Measurements from ENCODE around the gene ZNF236. TPM values are rescaled to one million over a fixed set of nuclear protein-coding genes. Genes with fewer than 3 reads are reported as not detected.

Gene ZNF236
- total and polyA plus RNA-seq, 2 donors (not counting 3 experiments of a cell fraction or from before 2014, with no cell fraction given), result 4.5 to 14.7 TPM

GRCh38 chr18:76973520-76974266 lies 151.3 kb downstream of the ZNF236 start:
- H3K4me3 ChIP-seq (replicated peaks in 1 of 3; ENCODE audit: insufficient read depth in 1 of 3, low read depth in 1 of 3, low read length in 3 of 3), result no peak overlapping the region
- H4K20me1 ChIP-seq (replicated peaks; ENCODE audit: control insufficient read depth, extremely low read depth, insufficient read depth, low read length), result no peaks in the 10 kb centered on the region
- H3K79me2 ChIP-seq (ENCODE audit: control insufficient read depth, insufficient read depth, low read length), result no peaks in the 10 kb centered on the region
- no peak for FAIRE-seq
- H3K4me2 ChIP-seq (ENCODE audit: insufficient read depth, low read length), result no peak overlapping the region
- TF ChIP-seq, protein P1, sequence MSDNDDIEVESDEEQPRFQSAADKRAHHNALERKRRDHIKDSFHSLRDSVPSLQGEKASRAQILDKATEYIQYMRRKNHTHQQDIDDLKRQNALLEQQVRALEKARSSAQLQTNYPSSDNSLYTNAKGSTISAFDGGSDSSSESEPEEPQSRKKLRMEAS (IDR thresholded peaks at IDR 0.05; ENCODE audit: insufficient read depth, insufficient read length), result no peak
- TF ChIP-seq FOS (IDR thresholded peaks at IDR 0.05; ENCODE audit: borderline replicate concordance, insufficient read depth, low read length), result no peak
- no peak for TF ChIP-seq MYC (IDR thresholded peaks at IDR 0.05; ENCODE audit: low read depth, low read length)
- no peak for TF ChIP-seq GATA2 (IDR thresholded peaks at IDR 0.05; ENCODE audit: insufficient read depth, insufficient read length, low read depth, low read length)
- TF ChIP-seq CTCF (IDR thresholded peaks at IDR 0.05; ENCODE audit: extremely low read depth in 1 of 2, insufficient read depth in 1 of 2, low read depth in 1 of 2, low read length in 2 of 2), result no peak
- TF ChIP-seq POLR2A (IDR thresholded peaks at IDR 0.05; ENCODE audit: low read depth, low read length), result no peak
- TF ChIP-seq JUN (IDR thresholded peaks at IDR 0.05; ENCODE audit: borderline replicate concordance, insufficient read depth, insufficient read length, low read depth), result no peak
- no peak for TF ChIP-seq POLR2AphosphoS5 (IDR thresholded peaks at IDR 0.05; ENCODE audit: insufficient read depth, low read depth, low read length)
- no peak for TF ChIP-seq EZH2 (IDR thresholded peaks at IDR 0.05; ENCODE audit: borderline replicate concordance, low read depth, low read length, severe bottlenecking)
- H3K27ac ChIP-seq (ENCODE audit: insufficient read depth, low read depth, low read length), result no peak overlapping the region
- H3K27me3 ChIP-seq (ENCODE audit: control insufficient read depth in 2 of 2, insufficient read depth in 2 of 2, low read length in 2 of 2), result no peaks in the 10 kb centered on the region
- dilution Hi-C loops (cut with MboI; ENCODE audit: extremely low pct_ligation_motif_present, low sequenced_read_pairs) (no loop called here), intact Hi-C loops (cut with micrococcal nuclease) (no loop called here)
- DNase-seq (ENCODE audit: low read depth, low spot score), result no peak
- no peaks in the 10 kb centered on the region for H3K36me3 ChIP-seq (ENCODE audit: control insufficient read depth in 2 of 2, extremely low read depth in 1 of 2, insufficient read depth in 2 of 2, low read length in 2 of 2)
- no peaks in the 10 kb centered on the region for H3K9me1 ChIP-seq (replicated peaks; ENCODE audit: control insufficient read depth, extremely low read depth, insufficient read depth, low read length)
- POLR2A ChIA-PET, result no interaction called here
- no peak overlapping the region for H3K9ac ChIP-seq (replicated peaks; ENCODE audit: extremely low read depth, insufficient read depth, low read length)
- H3K4me1 ChIP-seq (ENCODE audit: control insufficient read depth, extremely low read depth, insufficient read depth, low read length), result no peaks in the 10 kb centered on the region
- CTCF ChIA-PET, result interaction anchor here (1.2 kb wide), 1 partner anchor 9 kb away, joined by 4 read pairs; no protein-coding TSS in a partner anchor
- H3K9me3 ChIP-seq (replicated peaks; ENCODE audit: control insufficient read depth, insufficient read depth, low read length), result no peaks in the 10 kb centered on the region
- H2AFZ ChIP-seq (ENCODE audit: low read depth, low read length), result no peak overlapping the region
- BruUV-seq (replicated peaks), result no TSS peak

All from endothelial cell of umbilical vein (primary cell).